GM21825 (cell line): ENCODE measurements around the gene SLC39A5.

Experiments used
- ATAC-seq: cut with Tn5 transposase; IDR thresholded peaks from one replicate; pipeline ENCODE4 v1.9.1; 2021; ENCODE audit warnings: mild to moderate bottlenecking, moderate library complexity; ENCODE audit not compliant: unreplicated experiment

The SLC39A5 gene

DNA sequence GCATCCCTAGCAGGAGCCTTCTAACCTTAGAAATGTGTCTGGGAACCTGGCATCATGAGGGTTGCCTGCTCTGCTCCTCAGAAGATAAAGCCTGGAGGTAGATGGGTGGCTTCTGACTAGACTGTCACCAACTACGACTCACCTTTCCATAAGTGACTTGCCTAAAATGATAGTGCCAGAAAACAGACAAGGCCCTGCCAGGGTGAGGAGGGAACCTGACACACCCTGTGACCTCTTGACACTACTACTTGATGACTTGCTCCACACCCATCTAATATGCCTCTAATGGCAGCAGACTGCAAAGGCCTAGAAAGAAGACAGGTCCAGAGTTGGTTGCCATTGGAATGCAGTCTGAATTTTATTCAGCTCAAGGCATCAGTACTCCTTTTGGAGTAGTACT is 17.5 kb upstream of the SLC39A5 start:
- ATAC-seq, result no peak

DNA sequence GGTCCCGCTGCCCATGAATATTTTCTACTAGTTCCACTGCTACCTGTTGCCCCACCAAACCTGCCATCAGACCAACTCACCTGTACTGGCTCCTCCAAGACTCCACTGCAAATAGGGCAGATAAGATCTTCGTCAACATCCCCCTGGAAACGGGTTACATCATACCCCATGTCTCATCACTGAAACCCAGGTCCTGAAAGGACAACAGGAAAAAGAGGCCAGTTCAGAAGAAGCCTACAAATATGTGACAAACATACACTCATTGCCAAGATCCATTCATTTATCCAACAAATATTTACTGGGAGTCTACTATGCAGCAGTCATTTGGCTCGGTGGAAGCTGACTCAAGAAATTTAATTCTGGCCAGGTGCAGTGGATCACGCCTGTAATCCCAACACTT is 16.0 kb upstream of the SLC39A5 start:
- ATAC-seq, result no peak

- ATAC-seq, result no peak
Measured at GRCh38 chr12:56216461-56216860, 13.4 kb upstream of the SLC39A5 start.

DNA sequence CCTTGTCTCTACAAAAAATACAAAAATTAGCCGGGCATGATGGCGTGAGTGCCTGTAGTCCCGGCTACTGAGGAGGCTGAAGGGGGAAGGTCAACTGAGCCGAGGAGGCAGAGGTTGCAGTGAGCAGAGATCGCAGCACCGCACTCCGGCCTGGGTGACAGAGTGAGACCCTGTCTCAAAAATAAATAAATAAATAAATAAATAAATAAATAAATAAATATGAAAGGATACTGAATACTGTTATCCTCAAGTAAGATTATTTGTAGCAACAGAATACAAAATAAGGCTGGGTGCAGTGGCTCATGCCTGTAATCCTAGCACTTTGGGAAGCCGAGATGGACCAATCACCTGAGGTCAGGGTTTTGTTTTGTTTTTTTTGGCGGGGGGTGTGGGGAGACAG is 10.0 kb upstream of the SLC39A5 start:
- no peak for ATAC-seq

GRCh38 chr12:56220611-56221231 is 9.1 kb upstream of the SLC39A5 start:
- ATAC-seq, result no peak

- ATAC-seq, result peak; percentile 16
Measured at GRCh38 chr12:56221232-56221756, 8.6 kb upstream of the SLC39A5 start.

DNA sequence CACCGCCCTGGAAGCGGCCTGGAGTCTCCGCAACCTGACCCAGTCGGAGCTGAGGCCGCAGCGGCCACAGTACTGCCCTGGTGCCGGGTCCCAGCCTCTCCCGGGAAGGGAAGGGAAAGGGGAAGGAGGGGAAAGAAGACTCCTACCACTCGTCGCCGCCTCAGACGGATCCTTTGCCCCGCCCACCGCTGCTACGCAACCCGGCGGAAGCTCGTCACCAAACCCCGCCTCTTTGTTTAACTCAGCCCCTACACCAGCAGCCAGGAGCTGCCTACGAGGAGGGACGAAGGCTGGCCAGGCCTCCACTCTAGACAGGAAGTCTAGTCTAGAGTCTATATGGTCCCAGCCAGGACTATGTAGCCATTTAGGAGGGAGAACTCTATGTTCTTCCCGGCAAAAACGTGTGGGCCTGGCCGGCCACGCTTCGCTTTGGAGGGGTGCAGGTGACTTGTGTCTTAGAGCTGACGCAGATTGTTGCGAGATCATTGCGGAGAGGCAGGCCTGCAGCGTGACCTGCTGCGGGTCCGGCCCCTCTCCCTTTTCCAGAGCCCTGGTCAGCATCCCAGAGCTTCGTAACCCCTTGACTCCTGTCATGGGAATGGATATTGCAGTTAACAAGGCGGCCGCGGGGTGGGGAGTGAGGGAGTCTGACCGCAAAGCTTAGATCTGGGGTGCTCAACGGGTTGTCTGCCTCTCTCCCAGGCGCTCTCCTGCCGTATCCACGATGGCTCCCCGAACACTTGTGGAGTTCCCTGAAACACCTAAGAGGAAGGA is 7.9 kb upstream of the SLC39A5 start, which contains the start of gene RNF41:
Gene RNF41, minus strand, starts transcription at position 166 of the 774 bp plus-strand sequence. CDS start 7,875 bp downstream, outside the sequence.
- peak; percentile 78 for ATAC-seq

GRCh38 chr12:56222531-56222895 is 7.3 kb upstream of the SLC39A5 start:
- ATAC-seq, result no peak

DNA sequence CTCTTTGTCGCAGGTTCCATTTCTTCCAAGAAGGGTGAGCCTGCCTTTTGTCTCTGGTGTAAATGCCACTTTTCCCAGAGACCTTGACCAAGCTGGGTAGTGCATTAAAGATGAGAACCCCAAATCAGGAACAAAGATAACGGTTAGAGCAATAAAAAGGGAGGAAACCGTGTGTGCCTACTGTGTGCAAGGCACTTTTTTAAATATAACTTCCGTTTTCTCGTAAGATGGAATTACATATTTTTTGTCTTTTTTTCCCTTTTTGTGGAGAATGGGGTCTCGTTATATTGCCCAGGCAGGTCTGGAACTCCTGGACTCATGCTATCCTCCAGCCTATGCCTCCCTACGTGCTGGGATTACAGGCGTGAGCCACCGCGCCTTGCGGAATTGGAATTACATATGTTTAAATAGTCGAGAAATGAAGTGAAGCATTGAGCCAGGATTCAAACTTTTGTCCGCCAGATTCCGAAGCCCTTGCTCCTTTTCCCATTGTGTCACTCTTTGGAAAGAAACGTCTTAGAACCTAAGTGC is 6.2 kb upstream of the SLC39A5 start:
- no peak for ATAC-seq

DNA sequence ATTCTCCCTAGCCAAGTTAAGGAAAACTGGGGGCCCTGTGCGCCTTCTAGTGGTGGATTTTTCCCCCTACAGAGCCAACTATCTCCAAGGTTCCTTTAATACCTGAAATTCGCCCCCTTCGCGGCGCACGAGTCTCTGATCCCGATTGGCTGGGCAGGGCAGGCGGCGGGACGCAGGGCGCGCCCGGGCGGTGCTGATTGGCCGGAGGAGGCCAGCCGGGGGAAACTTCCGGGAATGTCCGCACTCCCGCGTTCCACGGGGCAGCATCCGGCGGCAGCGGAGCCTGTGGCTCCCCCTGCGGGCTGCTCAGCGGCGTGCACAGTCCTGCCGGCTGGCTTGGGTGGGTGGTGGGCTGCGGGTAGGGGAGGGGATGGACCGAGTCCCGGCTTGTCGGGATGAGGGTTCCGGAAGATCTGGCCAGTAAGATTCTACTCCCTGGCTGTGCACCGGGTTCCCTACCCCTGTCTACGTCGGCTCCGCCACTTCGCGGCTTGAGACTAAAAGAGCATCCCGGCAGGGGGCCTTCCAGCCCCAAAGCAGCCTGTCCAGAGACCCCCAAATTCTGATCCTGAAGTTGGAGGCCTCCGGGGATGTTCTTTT is 5.6 kb upstream of the SLC39A5 start, which contains the start of gene NABP2:
Gene NABP2, plus strand, starts transcription at position 241 of the 600 bp plus-strand sequence. CDS start 515 bp downstream, outside the sequence.
- peak; percentile 75 for ATAC-seq

GRCh38 chr12:56224954-56225353 is 4.9 kb upstream of the SLC39A5 start:
- ATAC-seq, result no peak

DNA sequence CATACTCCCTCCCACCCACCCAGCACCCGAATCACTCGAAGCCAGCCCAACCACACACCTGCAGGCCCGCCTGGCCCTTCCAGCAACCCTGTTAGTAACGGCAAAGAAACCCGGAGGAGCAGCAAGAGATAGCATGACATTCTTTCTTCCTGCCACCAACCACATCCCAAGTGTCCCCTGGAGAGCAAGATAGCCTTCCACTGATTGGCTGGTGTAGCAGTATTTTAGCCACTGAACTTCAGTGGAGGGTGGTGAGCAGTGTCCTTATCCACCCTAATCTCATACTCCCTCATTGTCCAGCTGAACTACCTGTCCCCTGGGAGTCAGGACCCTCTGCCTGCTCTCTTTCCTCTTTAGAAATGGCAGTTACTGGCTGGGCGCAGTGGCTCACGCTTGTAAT is 769 bp upstream of the SLC39A5 start:
- ATAC-seq, result no peak

DNA sequence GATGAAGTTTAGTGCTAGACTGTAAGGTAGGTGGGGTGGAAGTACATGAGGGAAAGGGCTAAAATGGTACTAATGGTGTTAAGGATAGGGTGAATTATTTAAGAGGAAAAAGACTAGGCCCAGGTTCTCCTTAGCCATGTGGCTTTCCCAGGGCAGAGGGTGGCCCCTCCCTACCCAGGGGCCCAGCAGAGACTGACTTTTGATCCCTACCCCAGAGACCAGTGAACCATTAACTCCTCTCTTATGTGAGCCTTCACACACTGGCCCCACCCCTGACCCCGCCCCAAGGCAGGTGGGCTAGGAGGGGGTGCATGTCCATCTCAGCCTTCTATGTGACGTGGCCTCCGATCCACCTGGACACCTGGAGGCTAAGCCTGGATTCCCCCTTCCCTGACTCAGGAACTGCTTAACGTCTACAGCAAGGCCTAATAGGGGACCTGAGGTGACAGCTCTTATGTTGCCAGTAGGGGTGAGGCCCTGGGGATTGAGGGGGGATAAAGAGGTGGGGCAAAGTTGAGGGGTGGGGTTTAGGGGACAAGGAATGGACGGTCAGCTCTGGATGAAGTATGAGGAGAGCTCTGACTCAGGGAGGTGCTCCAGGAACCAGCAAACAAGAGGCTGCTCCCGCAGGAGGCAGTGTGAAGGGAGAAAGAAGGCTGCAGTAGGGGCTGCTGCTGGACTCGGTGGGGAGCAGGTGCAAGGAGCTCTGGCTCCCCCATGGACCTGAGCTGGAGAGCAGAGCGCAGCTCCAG is 757 bp downstream of the SLC39A5 start:
- no peak for ATAC-seq

GRCh38 chr12:56231184-56231582 is 1.3 kb downstream of the SLC39A5 start:
- no peak for ATAC-seq

DNA sequence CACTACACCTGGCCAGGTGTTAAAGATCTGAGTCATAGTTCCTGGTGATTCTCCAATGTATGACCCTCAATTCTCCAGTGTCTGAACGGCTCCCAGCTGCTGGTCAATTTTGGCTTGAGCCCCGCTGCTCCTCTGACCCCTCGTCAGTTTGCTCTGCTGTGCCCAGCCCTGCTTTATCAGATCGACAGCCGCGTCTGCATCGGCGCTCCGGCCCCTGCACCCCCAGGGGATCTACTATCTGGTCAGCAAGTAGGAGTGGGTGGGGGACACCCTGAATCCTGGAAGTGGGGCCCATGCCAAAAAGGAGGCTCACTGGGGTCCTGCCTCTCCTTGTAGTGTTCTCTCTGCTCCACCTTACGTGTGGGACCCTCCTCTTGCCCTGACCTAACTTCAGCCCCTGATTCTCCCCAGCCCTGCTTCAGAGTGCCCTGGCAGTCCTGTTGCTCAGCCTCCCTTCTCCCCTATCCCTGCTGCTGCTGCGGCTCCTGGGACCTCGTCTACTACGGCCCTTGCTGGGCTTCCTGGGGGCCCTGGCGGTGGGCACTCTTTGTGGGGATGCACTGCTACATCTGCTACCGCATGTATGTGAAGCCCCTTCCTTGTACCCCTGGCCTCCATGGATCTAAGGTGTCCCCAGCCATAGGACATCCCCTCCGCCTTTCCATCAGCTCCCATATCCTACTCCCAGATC is 5.0 kb downstream of the SLC39A5 start:
- ATAC-seq, result no peak

DNA sequence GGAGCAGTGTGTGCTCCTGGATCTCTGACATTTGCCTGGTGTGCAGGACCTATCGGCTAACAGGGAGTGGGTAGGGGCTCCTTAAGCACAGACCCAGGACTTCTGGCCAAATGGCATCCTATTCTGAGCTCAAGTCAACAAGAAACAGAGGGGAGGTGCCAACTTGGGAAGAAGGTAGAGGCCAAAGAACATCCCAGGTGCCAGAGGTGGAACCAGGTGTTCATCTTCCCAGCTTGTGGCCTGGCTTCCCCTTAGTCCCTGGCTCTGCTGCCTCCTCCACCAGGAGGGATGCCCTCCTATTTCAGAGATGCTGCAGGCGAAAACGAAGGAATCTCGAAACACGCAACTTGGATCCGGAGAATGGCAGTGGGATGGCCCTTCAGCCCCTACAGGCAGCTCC is 6.2 kb downstream of the SLC39A5 start:
- no peak for ATAC-seq

DNA sequence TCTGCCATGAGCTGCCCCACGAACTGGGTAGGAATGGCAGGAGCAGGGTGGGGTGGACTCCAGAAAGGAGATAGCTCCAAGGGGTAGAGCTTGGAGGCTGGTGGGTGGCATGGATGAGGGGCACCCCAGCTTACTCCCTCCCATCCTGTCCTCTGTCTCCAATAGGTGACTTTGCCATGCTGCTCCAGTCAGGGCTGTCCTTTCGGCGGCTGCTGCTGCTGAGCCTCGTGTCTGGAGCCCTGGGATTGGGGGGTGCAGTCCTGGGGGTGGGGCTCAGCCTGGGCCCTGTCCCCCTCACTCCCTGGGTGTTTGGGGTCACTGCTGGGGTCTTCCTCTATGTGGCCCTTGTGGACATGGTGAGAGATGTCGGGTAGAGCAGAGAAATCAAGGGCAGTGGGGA is 7.1 kb downstream of the SLC39A5 start:
- no peak for ATAC-seq

GRCh38 chr12:56237552-56237951 is 7.7 kb downstream of the SLC39A5 start:
- no peak for ATAC-seq

DNA sequence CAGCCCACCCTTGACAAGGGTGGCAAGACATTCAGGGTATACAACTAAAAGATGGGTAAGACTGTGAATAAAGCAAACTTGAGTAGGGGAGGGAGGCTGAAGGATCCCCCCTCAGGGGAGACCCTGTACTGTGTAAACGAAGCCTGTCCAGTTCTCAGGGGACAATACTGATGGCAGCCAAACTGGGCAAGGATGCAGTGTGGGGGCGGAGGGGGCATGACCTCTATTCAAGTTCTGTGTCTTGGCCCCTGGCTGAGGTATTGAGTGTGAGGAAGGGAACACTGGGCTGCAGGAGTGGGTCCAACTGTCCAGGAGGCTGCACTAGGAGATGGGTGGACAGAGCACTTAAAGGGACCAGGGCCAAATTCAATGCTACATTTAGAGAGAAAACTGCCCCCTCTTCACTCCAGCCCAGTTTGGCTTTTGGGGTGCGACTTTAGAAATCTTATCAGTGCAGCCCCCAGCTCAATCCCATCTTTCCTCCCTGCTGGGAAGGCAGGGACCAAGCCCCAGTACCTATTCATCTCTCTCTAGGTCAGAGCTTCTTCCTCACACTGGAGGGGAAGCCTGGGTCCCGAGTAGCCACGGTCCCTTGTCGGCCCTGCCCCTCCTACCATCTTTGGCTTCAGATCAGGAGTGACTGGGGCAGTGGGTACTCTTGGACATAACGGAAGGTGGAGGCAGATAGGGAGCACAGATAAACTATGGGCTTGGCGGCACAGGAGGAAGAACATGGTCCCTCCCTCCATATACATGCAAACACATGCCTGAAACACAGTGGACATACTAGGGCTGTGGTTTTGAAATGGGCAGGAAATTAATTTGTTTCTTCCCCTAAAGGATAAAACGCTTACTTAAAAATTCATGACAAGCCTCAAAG is 11.8 kb downstream of the SLC39A5 start:
- ATAC-seq, result no peak
